H9 (cell line): Measurements from ENCODE around the gene BACE1-AS. TPM values are rescaled to one million over a fixed set of nuclear protein-coding genes. Genes with fewer than 3 reads are reported as not detected.

Experiments
- DNase-seq: peaks from one replicate; pipeline ENCODE4 v3.0.0-alpha.2; 2017
- H2AFZ ChIP-seq: one replicate; pipeline ENCODE4 v1.6.1; 2013; ENCODE audit warnings: mild to moderate bottlenecking, low read length, control low read depth, moderate library complexity
- H2AK5ac ChIP-seq: 2 replicates; pipeline ENCODE4 v1.6.1; 2013; ENCODE audit warnings: low read length, control low read depth, mixed read lengths; ENCODE audit not compliant: insufficient read length
- H2BK120ac ChIP-seq: one replicate; pipeline ENCODE4 v1.6.1; 2013; ENCODE audit warnings: low read depth, mild to moderate bottlenecking, low read length, control low read depth, inconsistent platforms; ENCODE audit not compliant: poor library complexity, severe bottlenecking
- H2BK12ac ChIP-seq: 2 replicates; pipeline ENCODE4 v1.6.1; 2013; ENCODE audit warnings: low read length, control low read depth, mixed read lengths, low read depth; ENCODE audit not compliant: insufficient read length
- H2BK15ac ChIP-seq: 2 replicates; pipeline ENCODE4 v1.6.1; 2013; ENCODE audit warnings: low read depth, low read length, control low read depth
- H2BK20ac ChIP-seq: one replicate; pipeline ENCODE4 v1.6.1; 2013; ENCODE audit warnings: low read depth, mild to moderate bottlenecking, low read length, control low read depth, inconsistent platforms; ENCODE audit not compliant: poor library complexity, severe bottlenecking
- H2BK5ac ChIP-seq: 2 replicates; pipeline ENCODE4 v1.6.1; 2013; ENCODE audit warnings: low read length, control low read depth, mixed read lengths; ENCODE audit not compliant: insufficient read length
- H3K14ac ChIP-seq: 2 replicates; pipeline ENCODE4 v1.6.1; 2013; ENCODE audit warnings: low read length, control low read depth; ENCODE audit not compliant: insufficient read depth
- H3K18ac ChIP-seq: 2 replicates; pipeline ENCODE4 v1.6.1; 2013; ENCODE audit warnings: low read depth, mild to moderate bottlenecking, mixed read lengths, low read length, control low read depth; ENCODE audit not compliant: insufficient read length
- H3K23ac ChIP-seq: 2 replicates; pipeline ENCODE4 v1.6.1; 2013; ENCODE audit warnings: low read length, control low read depth, mixed read lengths, low read depth; ENCODE audit not compliant: insufficient read length
- H3K23me2 ChIP-seq: 2 replicates; pipeline ENCODE4 v1.6.1; 2013; ENCODE audit warnings: low read depth, mild to moderate bottlenecking, mixed read lengths, low read length, control low read depth; ENCODE audit not compliant: insufficient read length, poor library complexity, severe bottlenecking
- H3K27ac ChIP-seq: 2 replicates; pipeline ENCODE4 v1.5.1; 2013; ENCODE audit warnings: low read length, control low read depth, mixed read lengths, low read depth; ENCODE audit not compliant: insufficient read length
- H3K27me3 ChIP-seq: 2 replicates; pipeline ENCODE4 v1.6.1; 2013; ENCODE audit warnings: low read length, control low read depth, inconsistent platforms; ENCODE audit not compliant: insufficient read depth
- H3K4ac ChIP-seq: 2 replicates; pipeline ENCODE4 v1.6.1; 2013; ENCODE audit warnings: low read depth, mild to moderate bottlenecking, control low read depth, inconsistent platforms, low read length, moderate library complexity
- H3K4me1 ChIP-seq: 2 replicates; pipeline ENCODE4 v1.6.1; 2013; ENCODE audit warnings: low read length, control low read depth, inconsistent platforms; ENCODE audit not compliant: insufficient read depth
- H3K4me2 ChIP-seq: 2 replicates; pipeline ENCODE4 v1.6.1; 2013; ENCODE audit warnings: low read length, control low read depth, mixed read lengths; ENCODE audit not compliant: insufficient read length, insufficient read depth
- H3K56ac ChIP-seq: 2 replicates; pipeline ENCODE4 v1.6.1; 2013; ENCODE audit warnings: low read depth, mild to moderate bottlenecking, mixed read lengths, low read length, control low read depth; ENCODE audit not compliant: insufficient read length
- H3K79me1 ChIP-seq: 2 replicates; pipeline ENCODE4 v1.6.1; 2013; ENCODE audit warnings: low read depth, mild to moderate bottlenecking, moderate library complexity, low read length, control low read depth, inconsistent platforms; ENCODE audit not compliant: insufficient read depth, poor library complexity, severe bottlenecking
- H3K79me2 ChIP-seq: 2 replicates; pipeline ENCODE4 v1.6.1; 2013; ENCODE audit warnings: low read length, control low read depth, inconsistent platforms; ENCODE audit not compliant: insufficient read depth
- H3K9ac ChIP-seq: 2 replicates; pipeline ENCODE4 v1.6.1; 2013; ENCODE audit warnings: low read length, control low read depth, mixed read lengths; ENCODE audit not compliant: insufficient read length; ENCODE audit errors: extremely low read depth
- H3K9me3 ChIP-seq: one replicate; pipeline ENCODE4 v1.6.1; 2013; ENCODE audit warnings: low read depth, low read length, inconsistent platforms; ENCODE audit not compliant: control insufficient read depth
- H3T11ph ChIP-seq: one replicate; pipeline ENCODE4 v1.6.1; 2013; ENCODE audit warnings: mild to moderate bottlenecking, low read length, control low read depth, inconsistent platforms
- H4K20me1 ChIP-seq: one replicate; pipeline ENCODE4 v1.6.1; 2013; ENCODE audit not compliant: control insufficient read depth, insufficient read length, insufficient read depth
- H4K5ac ChIP-seq: 2 replicates; pipeline ENCODE4 v1.6.1; 2013; ENCODE audit warnings: low read depth, mild to moderate bottlenecking, mixed read lengths, low read length, control low read depth; ENCODE audit not compliant: insufficient read length
- H4K8ac ChIP-seq: replicated peaks from 2 replicates; pipeline ENCODE4 v1.6.1; 2013; ENCODE audit warnings: low read length, control low read depth, mixed read lengths, low read depth; ENCODE audit not compliant: insufficient read length
- H4K91ac ChIP-seq: 2 replicates; pipeline ENCODE4 v1.6.1; 2013; ENCODE audit warnings: low read depth, mild to moderate bottlenecking, moderate library complexity, mixed read lengths, low read length, control low read depth; ENCODE audit not compliant: insufficient read length
- H3K27ac Mint-ChIP-seq, 3 experiments: 2 replicates in 2 of 3; 3 replicates in 1 of 3; pipeline ENCODE4 v1.8.0; 2020 to 2021; ENCODE audit warnings: mixed read lengths in 3 of 3, mild to moderate bottlenecking in 1 of 3, moderate library complexity in 1 of 3
- H3K27me3 Mint-ChIP-seq: 2 replicates; pipeline ENCODE4 v1.8.0; 2021; ENCODE audit warnings: low read depth, mild to moderate bottlenecking, moderate library complexity, mixed read lengths
- H3K36me3 Mint-ChIP-seq, 3 experiments: 2 replicates in 2 of 3; 3 replicates in 1 of 3; pipeline ENCODE4 v1.8.0; 2020 to 2021; ENCODE audit warnings: low read depth in 3 of 3, mixed read lengths in 3 of 3; ENCODE audit not compliant: insufficient read depth in 1 of 3
- H3K4me1 Mint-ChIP-seq, 2 experiments: 2 replicates each; pipeline ENCODE4 v1.8.0; 2020; ENCODE audit warnings: mixed read lengths in 2 of 2
- H3K4me3 Mint-ChIP-seq, 2 experiments: 2 replicates in 1 of 2; 3 replicates in 1 of 2; pipeline ENCODE4 v1.8.0; 2020 to 2021; ENCODE audit warnings: mild to moderate bottlenecking in 2 of 2, mixed read lengths in 2 of 2, moderate library complexity in 1 of 2
- H3K9me3 Mint-ChIP-seq, 2 experiments: 2 replicates in 1 of 2; 3 replicates in 1 of 2; pipeline ENCODE4 v1.8.0; 2020; ENCODE audit warnings: mild to moderate bottlenecking in 2 of 2, mixed read lengths in 2 of 2, moderate library complexity in 1 of 2
- WGBS: extraction: QIAGEN DNeasy Blood & Tissue Kit; methylation state at CpG from one replicate; pipeline ENCODE4 v1.1.7; 2013; ENCODE audit warnings: missing lambda C conversion rate, low lambda C conversion rate, mixed read lengths; ENCODE audit not compliant: insufficient read length; ENCODE audit errors: extremely low coverage; 5-methylcytosine and 5-hydroxymethylcytosine counted together
- total RNA-seq: library from RNA; stranded (reverse); gene quantifications from 2 replicates; pipeline ENCODE4 v1.2.1, GENCODE V29; 2021
- TF ChIP-seq, protein P1 (sequence below): fragments of 200-600 bp; sonication (generic); conservative IDR thresholded peaks from 3 replicates; pipeline ENCODE4 v1.8.0; 2021; ENCODE audit warnings: antibody characterized with exemption, mild to moderate bottlenecking

The BACE1-AS gene
- total RNA-seq, 1 experiment from 2014 or later, result 9.9 TPM

DNA sequence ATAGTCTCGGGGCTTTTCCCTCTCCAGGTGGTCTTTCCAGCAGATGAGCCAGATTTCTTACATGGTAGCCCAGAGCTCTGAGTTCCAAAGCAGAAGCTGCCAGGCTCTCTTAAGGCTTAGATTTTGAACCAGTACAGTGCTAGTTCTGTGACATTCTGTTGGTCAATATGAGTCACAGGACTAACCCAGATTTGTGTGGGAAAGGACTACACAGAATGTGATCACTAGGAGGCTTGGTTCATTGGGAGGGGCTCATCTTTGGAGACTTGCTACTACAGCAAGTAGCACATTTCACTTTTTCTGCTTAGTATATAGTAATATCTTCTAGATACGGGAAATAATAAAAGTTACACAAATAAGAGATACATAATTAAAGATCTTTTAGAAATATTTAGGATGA, 34.6 kb upstream of the BACE1-AS start:
- DNase-seq, result no peak
- WGBS, result no CpG with 5 or more reads among the region's 2 CpGs
- TF ChIP-seq, protein P1, sequence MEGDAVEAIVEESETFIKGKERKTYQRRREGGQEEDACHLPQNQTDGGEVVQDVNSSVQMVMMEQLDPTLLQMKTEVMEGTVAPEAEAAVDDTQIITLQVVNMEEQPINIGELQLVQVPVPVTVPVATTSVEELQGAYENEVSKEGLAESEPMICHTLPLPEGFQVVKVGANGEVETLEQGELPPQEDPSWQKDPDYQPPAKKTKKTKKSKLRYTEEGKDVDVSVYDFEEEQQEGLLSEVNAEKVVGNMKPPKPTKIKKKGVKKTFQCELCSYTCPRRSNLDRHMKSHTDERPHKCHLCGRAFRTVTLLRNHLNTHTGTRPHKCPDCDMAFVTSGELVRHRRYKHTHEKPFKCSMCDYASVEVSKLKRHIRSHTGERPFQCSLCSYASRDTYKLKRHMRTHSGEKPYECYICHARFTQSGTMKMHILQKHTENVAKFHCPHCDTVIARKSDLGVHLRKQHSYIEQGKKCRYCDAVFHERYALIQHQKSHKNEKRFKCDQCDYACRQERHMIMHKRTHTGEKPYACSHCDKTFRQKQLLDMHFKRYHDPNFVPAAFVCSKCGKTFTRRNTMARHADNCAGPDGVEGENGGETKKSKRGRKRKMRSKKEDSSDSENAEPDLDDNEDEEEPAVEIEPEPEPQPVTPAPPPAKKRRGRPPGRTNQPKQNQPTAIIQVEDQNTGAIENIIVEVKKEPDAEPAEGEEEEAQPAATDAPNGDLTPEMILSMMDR, result no peak
- Mint-ChIP-seq H3K27ac (no peak overlapping the region), H3K36me3 (peaks cover 3 to 35% (median 29%) of the 10 kb centered on the region in 3 experiments), H3K4me1 (no peaks in the 10 kb centered on the region), H3K27me3 (no peaks in the 10 kb centered on the region), H3K4me3 (no peak overlapping the region), H3K9me3 (no peaks in the 10 kb centered on the region; a peak in 1 of 5 replicates)
- H4K5ac ChIP-seq, result no peak overlapping the region
- no peak overlapping the region for H3K56ac ChIP-seq
- no peak overlapping the region for H4K91ac ChIP-seq
- H3K9ac ChIP-seq, result no peak overlapping the region
- H2BK15ac ChIP-seq, result no peak overlapping the region
- no peak overlapping the region for H3K27ac ChIP-seq
- H3K23me2 ChIP-seq, result no peaks in the 10 kb centered on the region
- H3K79me1 ChIP-seq, result no peaks in the 10 kb centered on the region
- H3K27me3 ChIP-seq, result no peaks in the 10 kb centered on the region
- H3T11ph ChIP-seq, result no peak overlapping the region
- H2BK20ac ChIP-seq, result no peak overlapping the region
- no peak overlapping the region for H2AK5ac ChIP-seq
- no peak overlapping the region for H2BK120ac ChIP-seq
- no peak overlapping the region for H3K4me2 ChIP-seq
- no peak overlapping the region for H3K4ac ChIP-seq
- no peaks in the 10 kb centered on the region for H4K20me1 ChIP-seq
- no peak overlapping the region for H2AFZ ChIP-seq
- no peak overlapping the region for H3K18ac ChIP-seq
- H3K23ac ChIP-seq, result no peak overlapping the region
- no peak overlapping the region for H4K8ac ChIP-seq
- no peak overlapping the region for H2BK12ac ChIP-seq
- H3K4me1 ChIP-seq, result no peaks in the 10 kb centered on the region
- H3K14ac ChIP-seq, result no peak overlapping the region
- H3K79me2 ChIP-seq, result no peaks in the 10 kb centered on the region
- no peaks in the 10 kb centered on the region for H3K9me3 ChIP-seq
- no peak overlapping the region for H2BK5ac ChIP-seq
